Right cardiac atrium (tissue), 5 donors: ENCODE data around the gene ALOX15B. TPM values are rescaled to one million over a fixed set of nuclear protein-coding genes. Genes with fewer than 3 reads are reported as not detected.
A peak's percentile ranks its signal among the peaks of the same experiment; 100 is the strongest.
"Not testable (repeated sequence)": the region's sequence is repeated elsewhere in the genome, so short reads cannot be mapped to it uniquely, and the experiment has no call there.

Experiments used
- ATAC-seq, 2 donors: fragments of 200-7000 bp; cut with Tn5 transposase; one replicate each; pipeline versions ENCODE4 v1.8.0 to v1.9.1; 2020; ENCODE audit warnings: moderate library complexity in 2 of 2, mild to moderate bottlenecking in 1 of 2
- DNase-seq, 3 donors: peaks; one replicate each; pipeline ENCODE4 v3.0.0-alpha.2; 2020
- H3K27ac ChIP-seq: one replicate; pipeline ENCODE4 v1.5.1; 2013; ENCODE audit warnings: mild to moderate bottlenecking, low read length, control low read depth, moderate library complexity
- H3K27me3 ChIP-seq: one replicate; pipeline ENCODE4 v1.6.1; 2013; ENCODE audit not compliant: control insufficient read depth, insufficient read depth
- H3K4me1 ChIP-seq: one replicate; pipeline ENCODE4 v1.6.1; 2013; ENCODE audit warnings: low read length; ENCODE audit not compliant: control insufficient read depth, insufficient read depth
- H3K4me3 ChIP-seq: one replicate; pipeline ENCODE4 v1.5.1; 2013; ENCODE audit warnings: low read length, control low read depth
- H3K9me3 ChIP-seq: one replicate; pipeline ENCODE4 v1.6.1; 2013; ENCODE audit warnings: low read length; ENCODE audit not compliant: control insufficient read depth
- WGBS: extraction: QIAGEN DNeasy Blood & Tissue Kit; methylation state at CpG from one replicate; pipeline ENCODE4 v1.1.7; 2013; 5-methylcytosine and 5-hydroxymethylcytosine counted together
- intact Hi-C, 4 donors: fragments of 100-400 bp; cut with DNase I; formaldehyde crosslinking; loops; one replicate each; pipeline versions ENCODE4 v1.11.0 to v1.14.0; 2022 to 2023
- polyA plus RNA-seq: library from polyadenylated mRNA; stranded (reverse); fragments of 200-250 nt; gene quantifications from one replicate; pipeline ENCODE4 v1.2.3, GENCODE V29; 2013
- total RNA-seq, 4 donors: library from RNA; stranded (reverse); fragmentation: NEBNext Ultra II Directional; extraction: Animal tissue kit (Norgen Biotek cat#: 25700); gene quantifications; one replicate each; pipeline ENCODE4 v1.2.1, GENCODE V29; 2021
- donor health status: healthy with polysubstance abuse.
- donor health status: DM: no; HTN: yes; CAD: no.
- donor health status: DM: no; HTN: no; CAD: no.
- donor health status: DM: no; HTN: yes; CAD: no; lungs with severe emphysema.
- donor health status: DM: yes; HTN: yes; CAD: no.

The ALOX15B gene
- total and polyA plus RNA-seq, 5 donors: 0.25 to 0.68 (median 0.54) TPM

DNA sequence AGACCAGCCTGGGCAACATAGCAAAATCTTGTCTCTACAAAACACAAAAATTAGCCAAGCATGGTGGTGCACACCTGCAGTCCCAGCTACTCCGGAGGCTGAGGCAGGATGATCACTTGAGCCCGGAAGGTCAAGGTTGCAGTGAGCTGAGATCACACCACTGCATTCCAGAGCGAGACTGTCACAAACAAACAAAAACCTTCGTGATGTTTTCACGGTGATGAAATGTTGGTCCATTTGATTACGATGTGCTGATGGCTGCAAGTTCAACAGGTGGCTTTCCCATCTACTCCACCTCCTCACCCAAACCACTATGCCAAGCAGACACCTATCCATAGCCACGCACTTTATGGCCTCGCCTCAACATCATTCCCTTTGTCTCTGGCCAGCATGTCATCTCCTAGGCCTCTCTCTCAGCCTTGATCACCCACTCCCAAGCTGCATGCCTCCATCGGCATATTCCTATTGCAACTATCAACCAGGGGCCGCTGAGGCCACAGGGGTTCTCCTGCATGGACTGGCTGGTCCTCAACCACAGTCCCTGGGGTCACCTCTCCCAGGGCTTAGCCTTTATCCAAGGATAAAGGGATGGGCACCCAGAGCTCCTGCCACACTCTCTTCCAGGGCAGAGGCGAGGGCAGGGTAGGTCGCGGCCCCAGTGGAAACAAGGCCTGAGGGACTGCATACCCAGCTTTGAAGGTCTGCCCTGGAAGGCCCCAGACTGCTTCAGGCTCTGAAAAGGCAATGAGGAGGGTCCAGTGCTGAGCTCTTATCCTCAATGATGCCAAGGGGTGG is 17.1 kb upstream of the ALOX15B start:
- H3K27me3 ChIP-seq: no peaks in the 10 kb centered on the region
- intact Hi-C loops: no loop called here
- H3K4me3 ChIP-seq: no peak overlapping the region
- no peaks in the 10 kb centered on the region for H3K9me3 ChIP-seq
- no peak for ATAC-seq
- no peak for DNase-seq
- H3K27ac ChIP-seq: no peak overlapping the region
- H3K4me1 ChIP-seq: no peaks in the 10 kb centered on the region
- 95% methylated on average over 13 of the region's 13 CpGs for WGBS

DNA sequence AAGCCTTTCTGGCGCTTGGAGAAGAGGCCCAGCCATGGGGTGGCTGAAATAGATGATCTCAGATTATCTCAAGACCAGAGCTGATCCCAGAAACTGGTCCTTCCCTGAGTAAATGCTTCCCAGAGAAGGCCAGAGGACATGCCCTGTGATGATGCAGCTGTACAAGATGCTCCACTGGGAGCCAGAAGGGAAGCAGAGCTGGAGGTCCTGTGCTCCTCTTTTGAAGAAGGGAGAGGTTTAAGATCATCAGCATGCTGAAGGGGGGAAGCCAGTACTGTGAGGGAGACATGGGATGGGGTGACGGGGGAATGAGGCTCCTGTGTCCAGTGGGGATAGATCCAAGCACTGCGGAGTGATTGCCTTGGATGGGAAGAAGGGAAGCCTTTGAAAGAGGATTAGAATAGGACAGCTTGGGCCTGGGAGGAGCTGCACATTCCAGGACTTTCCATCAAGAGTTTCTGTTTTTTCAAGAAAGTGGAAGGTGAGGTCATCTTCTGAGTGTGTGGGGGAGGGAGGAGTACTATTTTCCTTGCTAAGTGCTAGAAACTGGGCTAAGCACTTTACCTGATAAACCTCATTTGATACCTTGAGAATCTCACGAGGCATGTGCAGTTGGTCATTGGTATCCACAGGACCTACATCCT is 16.4 kb upstream of the ALOX15B start:
- no peak for DNase-seq
- Histone ChIP-seq H3K9me3 (no peaks in the 10 kb centered on the region), H3K27ac (no peak overlapping the region), H3K4me1 (no peaks in the 10 kb centered on the region), H3K27me3 (no peaks in the 10 kb centered on the region), H3K4me3 (no peak overlapping the region)
- ATAC-seq: no peak
- intact Hi-C loops: no loop called here
- WGBS: 81% methylated on average over 4 of the region's 4 CpGs

DNA sequence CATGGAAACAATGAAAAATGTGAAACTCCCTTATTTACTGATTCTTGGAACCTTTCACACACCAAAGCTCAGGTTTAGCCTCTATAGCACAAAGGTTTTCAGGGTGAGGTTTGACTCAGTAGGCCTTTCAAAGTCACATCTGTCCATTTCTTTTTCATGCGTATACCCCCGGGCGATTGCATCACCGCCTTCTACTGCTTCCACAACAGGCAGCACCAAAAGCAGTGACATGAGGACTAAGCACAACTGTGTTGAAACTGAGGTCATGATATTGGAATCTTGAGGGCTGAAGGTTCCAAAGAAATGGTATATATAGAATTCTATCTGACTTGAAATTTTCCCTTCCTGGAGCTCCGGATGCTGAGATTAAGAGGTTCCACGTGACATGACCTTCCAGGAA is 14.7 kb upstream of the ALOX15B start:
- H3K27me3 ChIP-seq, H3K9me3 ChIP-seq, H3K4me3 ChIP-seq, DNase-seq, intact Hi-C loops, H3K4me1 ChIP-seq, ATAC-seq, H3K27ac ChIP-seq: not testable (repeated sequence)
- 63% methylated on average over 6 of the region's 6 CpGs for WGBS

DNA sequence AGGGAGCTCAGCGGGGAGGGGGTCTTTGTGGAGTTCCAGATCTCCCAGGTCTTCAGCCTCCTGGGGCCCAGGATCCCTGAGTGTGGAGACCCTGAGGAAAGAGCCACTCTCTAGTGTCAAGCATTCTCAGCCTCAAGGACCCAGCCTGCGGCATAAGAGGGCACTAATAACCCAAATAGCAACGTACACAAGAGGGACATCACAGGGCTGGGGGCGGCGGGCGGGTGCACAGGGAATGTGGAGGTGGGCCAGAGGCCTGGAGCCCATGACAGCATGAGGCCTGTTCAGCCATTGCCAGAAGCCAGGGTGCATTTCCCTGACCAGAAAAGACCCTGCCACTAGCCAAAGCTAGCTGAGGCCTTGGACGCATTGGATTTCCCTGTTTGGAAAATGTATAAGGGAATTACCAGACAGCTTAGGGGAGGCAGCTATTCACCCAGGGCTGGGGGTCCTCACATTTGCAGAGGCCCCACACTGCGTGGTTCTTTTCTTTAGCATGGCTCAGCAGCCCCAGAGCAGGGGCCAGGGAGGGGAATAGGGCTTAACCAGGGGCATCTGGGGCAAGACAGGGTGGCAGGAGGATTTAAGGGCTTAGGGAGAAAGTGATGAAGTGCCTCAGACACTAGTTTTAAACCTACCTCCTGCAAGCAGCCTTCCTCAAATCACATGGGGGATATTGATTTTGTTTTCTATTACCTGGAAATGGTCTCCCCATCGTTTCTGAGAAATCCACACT is 13.5 kb upstream of the ALOX15B start:
- Histone ChIP-seq H3K4me3 (no peak overlapping the region), H3K9me3 (no peaks in the 10 kb centered on the region), H3K4me1 (no peaks in the 10 kb centered on the region), H3K27ac (no peak overlapping the region), H3K27me3 (no peaks in the 10 kb centered on the region)
- DNase-seq (no peak), ATAC-seq (no peak)
- 89% methylated on average over 9 of the region's 9 CpGs for WGBS
- intact Hi-C loops: no loop called here

DNA sequence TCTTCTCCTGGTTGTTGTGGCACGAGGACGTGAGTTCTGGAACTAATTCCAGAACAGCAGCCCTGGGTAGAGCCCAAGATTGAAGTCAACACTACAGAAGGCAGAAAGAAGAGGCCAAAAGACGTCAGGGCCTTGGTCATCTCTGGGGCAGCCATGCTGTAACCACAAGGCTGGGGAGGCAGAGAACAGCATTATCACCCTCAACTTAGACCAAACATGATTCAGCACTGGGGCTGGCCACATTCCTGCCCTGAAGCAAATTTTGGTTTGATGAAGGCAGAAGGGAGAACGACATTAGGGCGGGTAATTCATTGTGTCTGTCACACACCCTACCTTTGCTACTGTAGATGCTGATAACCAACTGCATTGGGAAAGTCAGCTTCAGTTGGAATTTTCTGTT is 9.7 kb upstream of the ALOX15B start:
- Histone ChIP-seq H3K9me3 (no peaks in the 10 kb centered on the region), H3K27me3 (no peaks in the 10 kb centered on the region), H3K4me3 (no peak overlapping the region), H3K27ac (no peak overlapping the region), H3K4me1 (no peaks in the 10 kb centered on the region)
- DNase-seq (no peak), ATAC-seq (no peak)
- WGBS: 67% methylated on average over 5 of the region's 5 CpGs
- intact Hi-C loops: no loop called here

DNA sequence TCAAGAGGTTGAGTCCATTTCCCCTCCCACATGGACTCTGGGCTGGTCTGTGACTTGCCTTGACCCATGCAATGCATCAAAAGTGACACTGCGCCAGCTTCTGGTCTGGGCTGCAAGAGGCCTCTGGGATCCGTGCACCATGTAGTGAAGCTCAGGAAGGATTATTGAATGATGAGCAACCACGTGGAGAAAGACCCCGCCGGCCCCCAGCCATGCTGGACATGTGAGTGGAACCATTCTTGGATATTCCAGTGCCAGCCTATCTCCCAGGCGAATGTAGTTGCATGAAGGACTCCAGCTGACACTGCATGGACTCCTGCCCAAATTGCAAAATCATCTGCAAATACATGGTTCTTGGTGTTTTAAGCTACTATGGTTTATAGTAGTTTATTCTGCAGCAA is 7.6 kb upstream of the ALOX15B start:
- DNase-seq (no peak), ATAC-seq (no peak)
- Histone ChIP-seq H3K4me1 (no peaks in the 10 kb centered on the region), H3K9me3 (no peaks in the 10 kb centered on the region), H3K27ac (no peak overlapping the region), H3K27me3 (no peaks in the 10 kb centered on the region), H3K4me3 (no peak overlapping the region)
- intact Hi-C loops: no loop called here
- WGBS: 69% methylated on average over 6 of the region's 6 CpGs

DNA sequence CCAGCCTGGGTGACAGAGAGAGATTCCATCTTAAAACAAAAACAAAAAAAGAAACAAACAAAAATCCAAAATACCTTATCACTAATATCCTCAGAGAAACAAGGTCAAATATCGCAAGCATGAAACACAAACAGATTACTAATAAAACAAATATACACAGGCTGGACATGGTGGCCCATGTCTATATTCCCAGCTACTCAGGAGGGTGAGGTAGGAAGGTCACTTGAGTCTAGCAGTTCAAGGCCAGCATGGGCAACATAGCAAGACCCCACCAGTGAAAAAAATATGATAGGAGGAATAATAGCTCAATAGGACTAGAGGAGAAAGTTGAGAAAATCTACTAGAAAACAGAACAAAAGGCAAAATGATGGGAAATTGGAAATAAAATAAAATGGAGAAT is 6.9 kb upstream of the ALOX15B start:
- ATAC-seq: no peak
- Histone ChIP-seq H3K27ac (no peak overlapping the region), H3K4me1 (no peaks in the 10 kb centered on the region), H3K9me3 (no peaks in the 10 kb centered on the region), H3K4me3 (no peak overlapping the region), H3K27me3 (no peaks in the 10 kb centered on the region)
- no peak for DNase-seq
- WGBS: 100% methylated on average over 1 of the region's 1 CpG
- intact Hi-C loops: no loop called here

DNA sequence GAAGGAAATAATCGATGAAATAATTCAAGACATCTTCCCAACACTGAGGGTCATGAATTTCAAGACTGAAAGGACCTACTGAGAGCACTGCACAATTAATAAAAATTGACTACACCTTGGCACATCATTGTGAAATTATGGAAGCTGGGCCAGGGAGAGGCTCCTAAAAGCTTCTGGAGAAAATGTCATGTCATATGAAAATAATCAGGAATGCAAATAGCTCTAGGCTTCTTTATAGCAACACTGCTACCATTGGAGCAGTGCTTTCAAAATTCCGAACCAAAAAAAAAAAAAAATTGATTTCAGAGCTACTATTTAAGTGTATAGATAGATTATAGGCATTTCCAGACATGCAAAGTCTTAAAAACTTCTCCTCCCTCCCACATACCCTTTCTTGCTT is 6.4 kb upstream of the ALOX15B start:
- no peaks in the 10 kb centered on the region for H3K27me3 ChIP-seq
- ATAC-seq: no peak
- intact Hi-C loops: no loop called here

DNA sequence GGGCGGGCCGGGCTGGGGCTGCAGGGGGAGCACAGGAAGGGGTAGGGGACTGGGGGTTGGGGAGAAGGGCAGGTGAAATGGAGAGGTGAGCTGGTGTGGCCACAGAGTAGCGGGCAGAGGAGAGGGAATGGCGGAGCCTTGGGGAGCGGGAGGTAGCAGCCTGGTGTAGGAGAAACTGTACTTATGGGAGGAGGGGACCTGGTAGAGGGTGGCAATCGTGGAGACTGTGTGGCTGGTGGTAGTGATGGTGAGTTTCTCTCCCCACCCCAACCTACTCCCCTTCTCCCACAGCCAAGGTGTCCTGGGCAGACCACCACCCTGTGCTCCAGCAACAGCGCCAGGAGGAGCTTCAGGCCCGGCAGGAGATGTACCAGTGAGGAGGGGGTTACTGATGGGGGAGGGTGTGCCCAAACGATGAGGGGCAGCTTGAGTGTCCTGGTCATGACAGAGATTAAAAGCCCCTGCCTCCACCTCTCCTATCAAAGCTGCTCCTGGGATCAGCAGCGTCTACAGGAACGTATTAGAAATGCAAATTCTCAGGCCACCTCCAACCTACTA is 831 bp downstream of the ALOX15B start:
- no peaks in the 10 kb centered on the region for H3K9me3 ChIP-seq
- H3K4me1 ChIP-seq: peaks cover 2% of the 10 kb centered on the region
- WGBS: 63% methylated on average over 11 of the region's 11 CpGs
- H3K4me3 ChIP-seq: no peak overlapping the region
- ATAC-seq: no peak
- no peaks in the 10 kb centered on the region for H3K27me3 ChIP-seq
- H3K27ac ChIP-seq: no peak overlapping the region
- no peak for DNase-seq
- intact Hi-C loops: loop anchor here in 3 of 4 donors (5.0 to 10.0 kb wide), 2 partner anchors 127 to 175 kb away; no protein-coding TSS in a partner anchor

More for the DNA sequence above, 6.4 kb upstream of the ALOX15B start:
- Histone ChIP-seq H3K4me3 (no peak overlapping the region), H3K9me3 (no peaks in the 10 kb centered on the region), H3K27ac (no peak overlapping the region), H3K4me1 (no peaks in the 10 kb centered on the region)
- DNase-seq: no peak
- 74% methylated on average over 2 of the region's 2 CpGs for WGBS

DNA sequence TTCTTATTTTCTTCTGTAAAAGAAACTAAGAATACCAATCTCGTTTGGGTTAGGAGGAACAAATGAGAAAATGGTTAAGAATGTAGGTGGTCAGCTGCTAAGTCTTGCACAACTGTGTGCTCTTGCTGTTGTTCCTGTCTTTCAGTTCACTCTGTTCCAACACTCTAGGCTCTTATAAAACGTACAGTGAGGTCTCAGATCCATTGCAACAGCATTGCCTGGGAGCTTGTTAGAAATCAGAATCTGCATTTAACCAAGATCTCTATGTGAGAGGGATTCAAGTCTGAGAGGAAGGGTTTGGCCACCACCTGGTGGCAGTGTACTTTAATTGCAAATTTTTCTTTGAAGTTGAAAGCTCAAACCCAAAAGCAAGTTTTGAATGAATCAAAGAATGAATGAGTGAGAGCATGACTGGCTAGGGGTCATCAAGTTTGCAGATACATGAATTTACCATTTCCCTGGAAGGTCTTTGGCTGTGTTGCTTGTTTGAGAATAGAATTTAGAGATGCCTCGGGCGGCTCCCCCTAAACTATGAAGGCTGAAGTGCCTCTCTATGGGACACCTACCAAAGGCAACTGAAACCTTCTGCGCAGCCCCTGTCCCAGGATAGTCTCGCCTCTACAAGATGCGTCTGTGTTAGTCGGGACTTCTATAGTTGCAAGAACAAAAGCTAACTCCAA is 2.5 kb downstream of the ALOX15B start:
- DNase-seq: no peak
- no peaks in the 10 kb centered on the region for H3K27me3 ChIP-seq
- no peak overlapping the region for H3K27ac ChIP-seq
- ATAC-seq: peak; percentile 59 to 66
- H3K4me3 ChIP-seq: no peak overlapping the region
- H3K9me3 ChIP-seq: no peaks in the 10 kb centered on the region
- H3K4me1 ChIP-seq: peaks cover 2% of the 10 kb centered on the region
- WGBS: 63% methylated on average over 8 of the region's 8 CpGs
- intact Hi-C loops: loop anchor here in 3 of 4 donors (5.0 to 10.0 kb wide), 2 partner anchors 129 to 177 kb away; no protein-coding TSS in a partner anchor
